ENCODE data around the gene ITPR2. TPM values are rescaled to one million over a fixed set of nuclear protein-coding genes. Genes with fewer than 3 reads are reported as not detected.
"Not testable (repeated sequence)": the region's sequence is repeated elsewhere in the genome, so short reads cannot be mapped to it uniquely, and the experiment has no call there.

ITPR2 gene
- total RNA-seq, 1 donor from 2014 or later: 12.5 TPM

- Histone ChIP-seq H3K4me1 (no peaks in the 10 kb centered on the region), H3K4me3 (no peak overlapping the region), H3K9me3 (peaks cover 0 to 6% of the 10 kb centered on the region in 2 donors), H3K27ac (no peak overlapping the region), H3K36me3 (no peaks in the 10 kb centered on the region), H3K27me3 (no peaks in the 10 kb centered on the region)
- intact Hi-C loops (cut with DNase I): no loop called here
- DNase-seq (ENCODE audit: low spot score in 2 of 2): no peak
- TF ChIP-seq CTCF (IDR thresholded peaks at IDR 0.05): no peak
Observed at GRCh38 chr12:26735249-26735639, 97.8 kb downstream of the ITPR2 start.

GRCh38 chr12:26734510-26735248 is 98.3 kb downstream of the ITPR2 start:
- intact Hi-C loops (cut with DNase I): no loop called here
- DNase-seq (ENCODE audit: low spot score in 2 of 2): no peak
- Histone ChIP-seq H3K36me3 (no peaks in the 10 kb centered on the region), H3K27ac (no peak overlapping the region), H3K4me1 (no peaks in the 10 kb centered on the region), H3K9me3 (peaks cover 0 to 6% of the 10 kb centered on the region in 2 donors), H3K4me3 (no peak overlapping the region), H3K27me3 (no peaks in the 10 kb centered on the region)
- TF ChIP-seq CTCF (IDR thresholded peaks at IDR 0.05): no peak

GRCh38 chr12:26732005-26732908 is 100.7 kb downstream of the ITPR2 start:
- Histone ChIP-seq H3K27ac (no peak overlapping the region), H3K27me3 (no peaks in the 10 kb centered on the region), H3K36me3 (no peaks in the 10 kb centered on the region), H3K4me3 (no peak overlapping the region), H3K4me1 (no peaks in the 10 kb centered on the region), H3K9me3 (no peaks in the 10 kb centered on the region)
- intact Hi-C loops (cut with DNase I): no loop called here
- DNase-seq (ENCODE audit: low spot score in 2 of 2): no peak
- TF ChIP-seq CTCF (IDR thresholded peaks at IDR 0.05): no peak

- H3K9me3 ChIP-seq: no peaks in the 10 kb centered on the region
- no peaks in the 10 kb centered on the region for H3K4me1 ChIP-seq
- intact Hi-C loops (cut with DNase I): no loop called here
- H3K4me3 ChIP-seq: no peak overlapping the region
- H3K27me3 ChIP-seq: no peaks in the 10 kb centered on the region
- no peaks in the 10 kb centered on the region for H3K36me3 ChIP-seq
- H3K27ac ChIP-seq: no peak overlapping the region
- no peak for DNase-seq (ENCODE audit: low spot score in 2 of 2)
- TF ChIP-seq CTCF (IDR thresholded peaks at IDR 0.05): no peak
Observed at GRCh38 chr12:26730481-26731350, 102.3 kb downstream of the ITPR2 start.

- intact Hi-C loops (cut with DNase I); H3K27ac ChIP-seq; H3K4me1 ChIP-seq; H3K27me3 ChIP-seq; H3K4me3 ChIP-seq; H3K36me3 ChIP-seq; DNase-seq (ENCODE audit: low spot score in 2 of 2); H3K9me3 ChIP-seq: not testable (repeated sequence)
Observed at GRCh38 chr12:26729137-26729671, 103.8 kb downstream of the ITPR2 start.

All from ascending aorta (tissue), 2 donors.